Breast epithelium (tissue), 3 donors: ENCODE data around the gene SOWAHD.

Experiments
- CTCF ChIP-seq, 3 donors: fragments of 450-650 bp; IDR thresholded peaks; one replicate each; pipeline ENCODE4 v1.5.1; 2016 to 2017; ENCODE audit warnings: antibody characterized with exemption in 3 of 3, mild to moderate bottlenecking in 3 of 3, moderate library complexity in 3 of 3
- POLR2A ChIP-seq: fragments of 450-650 bp; IDR thresholded peaks from one replicate; pipeline ENCODE4 v1.6.1; 2016; ENCODE audit warnings: antibody characterized with exemption, mild to moderate bottlenecking, moderate library complexity

GRCh38 chrX:119757646-119757978 lies 776 bp upstream of the SOWAHD start:
- TF ChIP-seq CTCF (IDR thresholded peaks at IDR 0.05) (no peak), POLR2A (no peak)
